Measurements from ENCODE around the gene MYPOP. TPM values are rescaled to one million over a fixed set of nuclear protein-coding genes. Genes with fewer than 3 reads are reported as not detected.

MYPOP gene
- total and polyA plus RNA-seq, 2 of the 13 experiments (the other 11 are each of a cell fraction or from before 2014, with no cell fraction given): 2.3 to 2.7 TPM

DNA sequence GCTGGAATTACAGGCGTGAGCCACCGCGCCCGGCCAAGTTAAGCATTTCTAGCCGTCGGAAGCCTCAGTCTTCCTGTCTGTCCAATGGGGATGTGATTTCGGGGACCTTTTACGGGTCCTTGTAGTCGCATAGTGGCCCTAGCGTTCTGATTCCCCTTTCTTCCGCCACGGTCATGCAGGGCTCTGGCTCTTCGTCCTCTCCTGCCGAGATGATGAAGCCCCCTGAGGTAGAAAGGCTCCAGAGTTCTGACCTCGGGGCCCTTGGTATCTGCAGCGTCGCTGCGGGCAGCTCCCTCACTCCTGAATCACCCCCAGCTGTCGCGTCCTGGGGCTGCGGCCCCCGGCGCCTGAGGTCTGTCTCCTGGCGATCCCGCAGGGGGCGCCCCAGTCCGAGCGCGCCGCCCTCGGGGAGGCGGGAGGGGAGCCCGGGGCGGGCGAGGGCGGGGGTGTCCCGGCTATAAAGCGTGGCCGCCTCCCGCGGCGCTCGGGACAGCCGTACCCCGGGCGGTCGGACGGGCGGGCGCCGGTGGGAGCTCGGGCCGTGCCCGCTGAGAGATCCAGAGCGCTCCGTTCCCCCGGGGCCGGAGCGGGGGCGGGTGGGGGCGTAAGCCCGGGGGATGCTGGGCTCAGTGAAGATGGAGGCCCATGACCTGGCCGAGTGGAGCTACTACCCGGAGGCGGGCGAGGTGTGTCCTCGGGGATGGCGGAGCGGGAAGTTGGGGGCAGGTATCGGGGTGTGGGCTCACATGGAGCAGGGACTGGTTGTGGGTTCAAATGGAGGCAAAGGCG is 38.4 kb downstream of the MYPOP start, which contains the start of gene FOXA3 (continued):
- TF ChIP-seq NONO (IDR thresholded peaks at IDR 0.05) (no peak), NONO (CRISPR knock-in tag; conservative IDR thresholded peaks at IDR 0.05) (0 out of 2 replicates have a peak, but pooled peaks have one; percentile 49), MIER2 (CRISPR knock-in tag; IDR thresholded peaks at IDR 0.05) (peak; percentile 10; the same call in 1 of the 2 replicates), KAT8 (CRISPR knock-in tag; IDR thresholded peaks at IDR 0.05) (0 out of 2 replicates have a peak, but pooled peaks have one; percentile 22), ZNF343 (CRISPR knock-in tag; IDR thresholded peaks at IDR 0.05) (0 out of 2 replicates have a peak, but pooled peaks have one; percentile 22), FOXJ3 (CRISPR knock-in tag; IDR thresholded peaks at IDR 0.05; ENCODE audit: borderline replicate concordance) (no peak), TMF1 (CRISPR knock-in tag; IDR thresholded peaks at IDR 0.05; ENCODE audit: low read depth) (0 out of 2 replicates have a peak, but pooled peaks have one; percentile 18), THAP11 (CRISPR knock-in tag; IDR thresholded peaks at IDR 0.05) (peak; percentile 91), PCBP2 (optimal IDR thresholded peaks at IDR 0.05; ENCODE audit: low read depth, low read length, poor library complexity, severe bottlenecking) (no peak), NFRKB (IDR thresholded peaks at IDR 0.05) (no peak), PHF5A (CRISPR knock-in tag; IDR thresholded peaks at IDR 0.05; ENCODE audit: low read depth, unreplicated experiment) (no peak), KDM2A (CRISPR knock-in tag; IDR thresholded peaks at IDR 0.05; ENCODE audit: borderline replicate concordance, low read depth) (peak; percentile 76; the same call in 1 of the 2 replicates), ZNF768 (CRISPR knock-in tag; IDR thresholded peaks at IDR 0.05) (peak; percentile 65), RFX1 (IDR thresholded peaks at IDR 0.05) (no peak), PAWR (CRISPR knock-in tag; IDR thresholded peaks at IDR 0.05; ENCODE audit: borderline replicate concordance) (no peak), ZNF616 (CRISPR knock-in tag; IDR thresholded peaks at IDR 0.05; ENCODE audit: low read depth) (no peak), CBX2 (IDR thresholded peaks at IDR 0.05; ENCODE audit: low read depth, low read length) (no peak), CBX2 (CRISPR knock-in tag; IDR thresholded peaks at IDR 0.05; ENCODE audit: low read depth) (no peak), KDM1A (CRISPR knock-in tag; IDR thresholded peaks at IDR 0.05) (peak; percentile 98)
- TF ChIP-seq, protein P1, sequence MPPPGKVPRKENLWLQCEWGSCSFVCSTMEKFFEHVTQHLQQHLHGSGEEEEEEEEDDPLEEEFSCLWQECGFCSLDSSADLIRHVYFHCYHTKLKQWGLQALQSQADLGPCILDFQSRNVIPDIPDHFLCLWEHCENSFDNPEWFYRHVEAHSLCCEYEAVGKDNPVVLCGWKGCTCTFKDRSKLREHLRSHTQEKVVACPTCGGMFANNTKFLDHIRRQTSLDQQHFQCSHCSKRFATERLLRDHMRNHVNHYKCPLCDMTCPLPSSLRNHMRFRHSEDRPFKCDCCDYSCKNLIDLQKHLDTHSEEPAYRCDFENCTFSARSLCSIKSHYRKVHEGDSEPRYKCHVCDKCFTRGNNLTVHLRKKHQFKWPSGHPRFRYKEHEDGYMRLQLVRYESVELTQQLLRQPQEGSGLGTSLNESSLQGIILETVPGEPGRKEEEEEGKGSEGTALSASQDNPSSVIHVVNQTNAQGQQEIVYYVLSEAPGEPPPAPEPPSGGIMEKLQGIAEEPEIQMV (CRISPR knock-in tag; IDR thresholded peaks at IDR 0.05; ENCODE audit: low read depth): no peak; the same call in 1 of the 2 replicates
- TF ChIP-seq, protein P2, sequence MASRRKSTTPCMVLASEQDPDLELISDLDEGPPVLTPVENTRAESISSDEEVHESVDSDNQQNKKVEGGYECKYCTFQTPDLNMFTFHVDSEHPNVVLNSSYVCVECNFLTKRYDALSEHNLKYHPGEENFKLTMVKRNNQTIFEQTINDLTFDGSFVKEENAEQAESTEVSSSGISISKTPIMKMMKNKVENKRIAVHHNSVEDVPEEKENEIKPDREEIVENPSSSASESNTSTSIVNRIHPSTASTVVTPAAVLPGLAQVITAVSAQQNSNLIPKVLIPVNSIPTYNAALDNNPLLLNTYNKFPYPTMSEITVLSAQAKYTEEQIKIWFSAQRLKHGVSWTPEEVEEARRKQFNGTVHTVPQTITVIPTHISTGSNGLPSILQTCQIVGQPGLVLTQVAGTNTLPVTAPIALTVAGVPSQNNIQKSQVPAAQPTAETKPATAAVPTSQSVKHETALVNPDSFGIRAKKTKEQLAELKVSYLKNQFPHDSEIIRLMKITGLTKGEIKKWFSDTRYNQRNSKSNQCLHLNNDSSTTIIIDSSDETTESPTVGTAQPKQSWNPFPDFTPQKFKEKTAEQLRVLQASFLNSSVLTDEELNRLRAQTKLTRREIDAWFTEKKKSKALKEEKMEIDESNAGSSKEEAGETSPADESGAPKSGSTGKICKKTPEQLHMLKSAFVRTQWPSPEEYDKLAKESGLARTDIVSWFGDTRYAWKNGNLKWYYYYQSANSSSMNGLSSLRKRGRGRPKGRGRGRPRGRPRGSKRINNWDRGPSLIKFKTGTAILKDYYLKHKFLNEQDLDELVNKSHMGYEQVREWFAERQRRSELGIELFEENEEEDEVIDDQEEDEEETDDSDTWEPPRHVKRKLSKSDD (CRISPR knock-in tag; IDR thresholded peaks at IDR 0.05; ENCODE audit: low read depth): no peak
- TF ChIP-seq, protein P3, sequence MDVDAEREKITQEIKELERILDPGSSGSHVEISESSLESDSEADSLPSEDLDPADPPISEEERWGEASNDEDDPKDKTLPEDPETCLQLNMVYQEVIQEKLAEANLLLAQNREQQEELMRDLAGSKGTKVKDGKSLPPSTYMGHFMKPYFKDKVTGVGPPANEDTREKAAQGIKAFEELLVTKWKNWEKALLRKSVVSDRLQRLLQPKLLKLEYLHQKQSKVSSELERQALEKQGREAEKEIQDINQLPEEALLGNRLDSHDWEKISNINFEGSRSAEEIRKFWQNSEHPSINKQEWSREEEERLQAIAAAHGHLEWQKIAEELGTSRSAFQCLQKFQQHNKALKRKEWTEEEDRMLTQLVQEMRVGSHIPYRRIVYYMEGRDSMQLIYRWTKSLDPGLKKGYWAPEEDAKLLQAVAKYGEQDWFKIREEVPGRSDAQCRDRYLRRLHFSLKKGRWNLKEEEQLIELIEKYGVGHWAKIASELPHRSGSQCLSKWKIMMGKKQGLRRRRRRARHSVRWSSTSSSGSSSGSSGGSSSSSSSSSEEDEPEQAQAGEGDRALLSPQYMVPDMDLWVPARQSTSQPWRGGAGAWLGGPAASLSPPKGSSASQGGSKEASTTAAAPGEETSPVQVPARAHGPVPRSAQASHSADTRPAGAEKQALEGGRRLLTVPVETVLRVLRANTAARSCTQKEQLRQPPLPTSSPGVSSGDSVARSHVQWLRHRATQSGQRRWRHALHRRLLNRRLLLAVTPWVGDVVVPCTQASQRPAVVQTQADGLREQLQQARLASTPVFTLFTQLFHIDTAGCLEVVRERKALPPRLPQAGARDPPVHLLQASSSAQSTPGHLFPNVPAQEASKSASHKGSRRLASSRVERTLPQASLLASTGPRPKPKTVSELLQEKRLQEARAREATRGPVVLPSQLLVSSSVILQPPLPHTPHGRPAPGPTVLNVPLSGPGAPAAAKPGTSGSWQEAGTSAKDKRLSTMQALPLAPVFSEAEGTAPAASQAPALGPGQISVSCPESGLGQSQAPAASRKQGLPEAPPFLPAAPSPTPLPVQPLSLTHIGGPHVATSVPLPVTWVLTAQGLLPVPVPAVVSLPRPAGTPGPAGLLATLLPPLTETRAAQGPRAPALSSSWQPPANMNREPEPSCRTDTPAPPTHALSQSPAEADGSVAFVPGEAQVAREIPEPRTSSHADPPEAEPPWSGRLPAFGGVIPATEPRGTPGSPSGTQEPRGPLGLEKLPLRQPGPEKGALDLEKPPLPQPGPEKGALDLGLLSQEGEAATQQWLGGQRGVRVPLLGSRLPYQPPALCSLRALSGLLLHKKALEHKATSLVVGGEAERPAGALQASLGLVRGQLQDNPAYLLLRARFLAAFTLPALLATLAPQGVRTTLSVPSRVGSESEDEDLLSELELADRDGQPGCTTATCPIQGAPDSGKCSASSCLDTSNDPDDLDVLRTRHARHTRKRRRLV (CRISPR knock-in tag; IDR thresholded peaks at IDR 0.05): peak; percentile 68; the same call in 1 of the 2 replicates
